Esophagus muscularis mucosa (tissue), 4 donors: ENCODE results near the gene ZFAND6.

Experiments used
- CTCF ChIP-seq, 3 experiments: fragments of 200-600 bp in 2 of 3; fragments of 450-650 bp in 1 of 3; sonication (generic) in 2 of 3; IDR thresholded peaks; one replicate each; pipeline ENCODE4 v1.5.1; 2017 to 2019; ENCODE audit warnings: antibody characterized with exemption in 3 of 3, mild to moderate bottlenecking in 2 of 3, moderate library complexity in 1 of 3
- EP300 ChIP-seq: sonication (generic); formaldehyde crosslinking; IDR thresholded peaks from one replicate; pipeline ENCODE4 v1.6.1; 2017; ENCODE audit warnings: antibody characterized with exemption
- POLR2A ChIP-seq: fragments of 450-650 bp; IDR thresholded peaks from one replicate; pipeline ENCODE4 v1.6.1; 2017; ENCODE audit warnings: antibody characterized with exemption, moderate library complexity, mild to moderate bottlenecking, low read depth
- POLR2AphosphoS5 ChIP-seq, 2 donors: sonication (generic); formaldehyde crosslinking; IDR thresholded peaks; one replicate each; pipeline ENCODE4 v1.6.1; 2017; ENCODE audit warnings: antibody characterized with exemption in 2 of 2

- TF ChIP-seq POLR2AphosphoS5 (IDR thresholded peaks at IDR 0.05), result no peak
- TF ChIP-seq POLR2A, result no peak
- no peak for TF ChIP-seq CTCF (IDR thresholded peaks at IDR 0.05)
- no peak for TF ChIP-seq EP300
Measured at GRCh38 chr15:80163897-80164296, 104.4 kb downstream of the ZFAND6 start.
